ENCODE results near the gene MCHR2.

DNA sequence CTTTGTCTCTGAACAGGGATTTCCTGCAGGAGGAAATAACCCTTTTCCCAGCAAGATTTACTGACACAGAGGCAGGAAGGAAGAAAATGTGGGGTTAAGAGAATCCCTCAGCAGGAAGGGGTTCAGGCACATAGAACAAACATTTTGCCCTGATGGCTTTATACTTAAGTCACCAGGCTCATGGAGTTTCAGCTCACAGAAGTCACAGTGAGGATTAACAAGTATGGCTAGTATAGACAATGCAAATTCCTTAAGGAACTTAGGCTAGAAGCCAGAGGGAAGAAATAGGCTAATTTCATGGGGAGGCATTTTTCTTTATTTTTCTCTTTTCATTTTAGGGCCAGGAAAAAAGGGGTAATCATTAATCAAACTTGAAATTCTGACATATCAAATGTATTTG is 50.2 kb downstream of the MCHR2 start:
- TF ChIP-seq TAF1 (IDR thresholded peaks at IDR 0.05; ENCODE audit: low read depth), result no peak
- no peak for TF ChIP-seq ZBTB7A (IDR thresholded peaks at IDR 0.05; ENCODE audit: low read depth)
- TF ChIP-seq, protein P1, sequence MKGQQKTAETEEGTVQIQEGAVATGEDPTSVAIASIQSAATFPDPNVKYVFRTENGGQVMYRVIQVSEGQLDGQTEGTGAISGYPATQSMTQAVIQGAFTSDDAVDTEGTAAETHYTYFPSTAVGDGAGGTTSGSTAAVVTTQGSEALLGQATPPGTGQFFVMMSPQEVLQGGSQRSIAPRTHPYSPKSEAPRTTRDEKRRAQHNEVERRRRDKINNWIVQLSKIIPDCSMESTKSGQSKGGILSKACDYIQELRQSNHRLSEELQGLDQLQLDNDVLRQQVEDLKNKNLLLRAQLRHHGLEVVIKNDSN (IDR thresholded peaks at IDR 0.05), result no peak
- TF ChIP-seq CREB1 (IDR thresholded peaks at IDR 0.05; ENCODE audit: low read depth), result no peak
- no peak for TF ChIP-seq CEBPB (IDR thresholded peaks at IDR 0.05)
- no peak for TF ChIP-seq TEAD4 (IDR thresholded peaks at IDR 0.05)
- no peak for TF ChIP-seq FOXM1 (IDR thresholded peaks at IDR 0.05; ENCODE audit: borderline replicate concordance, low read depth)
- no peak for TF ChIP-seq TCF12 (IDR thresholded peaks at IDR 0.05; ENCODE audit: low read depth)
